Hepatocyte (in vitro differentiated cells): ENCODE measurements around the gene MAPK8IP3. TPM values are rescaled to one million over a fixed set of nuclear protein-coding genes. Genes with fewer than 3 reads are reported as not detected.

Experiments
- DNase-seq: peaks from one replicate; pipeline ENCODE4 v3.0.0-alpha.2; 2016; ENCODE audit warnings: low spot score
- H2AFZ ChIP-seq: fragments of 200-600 bp; sonication (generic); 2 replicates; pipeline ENCODE4 v1.6.0; 2016; ENCODE audit warnings: antibody characterized with exemption, mild to moderate bottlenecking
- H3K27ac ChIP-seq: fragments of 200-600 bp; sonication (generic); 2 replicates; pipeline ENCODE4 v1.5.1; 2016; ENCODE audit warnings: mild to moderate bottlenecking
- H3K27me3 ChIP-seq: fragments of 200-600 bp; sonication (generic); 2 replicates; pipeline ENCODE4 v1.6.1; 2016
- H3K36me3 ChIP-seq: fragments of 200-600 bp; sonication (generic); replicated peaks from 2 replicates; pipeline ENCODE4 v1.5.1; 2016; ENCODE audit warnings: low read depth; ENCODE audit not compliant: insufficient read depth
- H3K4me1 ChIP-seq: fragments of 200-600 bp; sonication (generic); 2 replicates; pipeline ENCODE4 v1.5.1; 2016; ENCODE audit warnings: mild to moderate bottlenecking, moderate library complexity; ENCODE audit not compliant: insufficient read depth
- H3K4me2 ChIP-seq: fragments of 200-600 bp; sonication (generic); 2 replicates; pipeline ENCODE4 v1.6.0; 2016
- H3K4me3 ChIP-seq: fragments of 200-600 bp; sonication (generic); 2 replicates; pipeline ENCODE4 v1.5.1; 2016; ENCODE audit warnings: mild to moderate bottlenecking
- H3K79me2 ChIP-seq: fragments of 200-600 bp; sonication (generic); 2 replicates; pipeline ENCODE4 v1.6.0; 2017; ENCODE audit warnings: mild to moderate bottlenecking
- H3K9me2 ChIP-seq: fragments of 200-600 bp; sonication (generic); replicated peaks from 2 replicates; pipeline ENCODE4 v1.6.0; 2017; ENCODE audit warnings: mild to moderate bottlenecking; ENCODE audit not compliant: insufficient read depth
- H3K9me3 ChIP-seq: fragments of 200-600 bp; sonication (generic); 2 replicates; pipeline ENCODE4 v1.5.1; 2016; ENCODE audit warnings: low read depth, mild to moderate bottlenecking
- H4K20me1 ChIP-seq: fragments of 200-600 bp; sonication (generic); 2 replicates; pipeline ENCODE4 v1.6.0; 2016; ENCODE audit warnings: mild to moderate bottlenecking; ENCODE audit not compliant: insufficient read depth, poor library complexity, severe bottlenecking
- CTCF ChIP-seq: fragments of 200-600 bp; sonication (generic); IDR thresholded peaks from 2 replicates; pipeline ENCODE4 v1.5.1; 2016; ENCODE audit warnings: antibody characterized with exemption, mild to moderate bottlenecking; ENCODE audit not compliant: poor library complexity
- EZH2 ChIP-seq: fragments of 200-600 bp; sonication (generic); IDR thresholded peaks from 2 replicates; pipeline ENCODE4 v1.6.1; 2016; ENCODE audit warnings: antibody characterized with exemption, mild to moderate bottlenecking, borderline replicate concordance
- EZH2phosphoT487 ChIP-seq: fragments of 200-600 bp; sonication (generic); IDR thresholded peaks from one replicate; pipeline ENCODE4 v1.6.1; 2018; ENCODE audit warnings: antibody characterized with exemption, mild to moderate bottlenecking, low read depth, moderate library complexity; ENCODE audit not compliant: unreplicated experiment, severe bottlenecking
- WGBS: methylation state at CpG from one replicate; pipeline ENCODE4 v1.1.6; 2016; ENCODE audit warnings: low lambda C conversion rate; ENCODE audit errors: missing lambda C conversion rate; 5-methylcytosine and 5-hydroxymethylcytosine counted together
- polyA plus RNA-seq: library from polyadenylated mRNA; unstranded; fragments of >200 nt; fragmentation: Nextera tagmentation; extraction: Ambion mirVana; gene quantifications from 2 replicates; pipeline ENCODE4 v1.2.1, GENCODE V29; 2016
- total RNA-seq: library from RNA; depleted of rRNA; stranded (reverse); fragments of >200 nt; gene quantifications from 2 replicates; pipeline ENCODE4 v1.2.3, GENCODE V29; 2014

The MAPK8IP3 gene
- total and polyA plus RNA-seq, 2 experiments from 2014 or later: 42.3 to 44.9 TPM

GRCh38 chr16:1758923-1759322, 52.9 kb downstream of the MAPK8IP3 start:
- Histone ChIP-seq H3K9me2 (no peaks in the 10 kb centered on the region), H3K4me2 (no peak overlapping the region), H3K27ac (no peak overlapping the region), H4K20me1 (peaks cover 3% of the 10 kb centered on the region), H3K9me3 (no peaks in the 10 kb centered on the region), H3K36me3 (no peaks in the 10 kb centered on the region), H3K27me3 (no peaks in the 10 kb centered on the region), H2AFZ (no peak overlapping the region), H3K79me2 (no peaks in the 10 kb centered on the region), H3K4me1 (peaks cover 9% of the 10 kb centered on the region), H3K4me3 (no peak overlapping the region)
- TF ChIP-seq EZH2phosphoT487 (no peak), CTCF (no peak), EZH2 (no peak)
- WGBS: 95% methylated on average over 16 of the region's 18 CpGs
- no peak for DNase-seq

GRCh38 chr16:1759511-1759910, 53.5 kb downstream of the MAPK8IP3 start:
- no peak for TF ChIP-seq CTCF
- TF ChIP-seq EZH2phosphoT487: no peak
- no peak for TF ChIP-seq EZH2
- no peak for DNase-seq
- Histone ChIP-seq H3K9me2 (no peaks in the 10 kb centered on the region), H3K4me1 (peaks cover 9% of the 10 kb centered on the region), H2AFZ (no peak overlapping the region), H3K79me2 (no peaks in the 10 kb centered on the region), H3K4me2 (no peak overlapping the region), H3K36me3 (no peaks in the 10 kb centered on the region), H3K27ac (no peak overlapping the region), H4K20me1 (peaks cover 3% of the 10 kb centered on the region), H3K4me3 (no peak overlapping the region), H3K27me3 (no peaks in the 10 kb centered on the region), H3K9me3 (no peaks in the 10 kb centered on the region)
- 98% methylated on average over 19 of the region's 21 CpGs for whole genome bisulfite sequencing

- H3K79me2 ChIP-seq: no peaks in the 10 kb centered on the region
- H3K36me3 ChIP-seq: no peaks in the 10 kb centered on the region
- DNase-seq: no peak
- H3K27ac ChIP-seq: no peak overlapping the region
- H3K27me3 ChIP-seq: no peaks in the 10 kb centered on the region
- H3K9me3 ChIP-seq: no peaks in the 10 kb centered on the region
- no peak overlapping the region for H3K4me3 ChIP-seq
- H2AFZ ChIP-seq: no peak overlapping the region
- no peak overlapping the region for H3K4me2 ChIP-seq
- H3K4me1 ChIP-seq: peaks cover 9% of the 10 kb centered on the region
- peaks cover 3% of the 10 kb centered on the region for H4K20me1 ChIP-seq
- 95% methylated on average over 15 of the region's 15 CpGs for WGBS
- TF ChIP-seq CTCF (no peak), EZH2phosphoT487 (no peak), EZH2 (no peak)
- H3K9me2 ChIP-seq: no peaks in the 10 kb centered on the region
Measured at GRCh38 chr16:1760911-1761310, 54.9 kb downstream of the MAPK8IP3 start.

- WGBS: 94% methylated on average over 11 of the region's 15 CpGs
Measured at GRCh38 chr16:1761751-1762150, 55.8 kb downstream of the MAPK8IP3 start.

More at GRCh38 chr16:1761751-1762150, 55.8 kb downstream of the MAPK8IP3 start:
- H3K4me1 ChIP-seq: peaks cover 9% of the 10 kb centered on the region
- DNase-seq: no peak
- no peaks in the 10 kb centered on the region for H3K79me2 ChIP-seq
- H3K9me2 ChIP-seq: no peaks in the 10 kb centered on the region
- H3K9me3 ChIP-seq: no peaks in the 10 kb centered on the region
- no peaks in the 10 kb centered on the region for H3K36me3 ChIP-seq
- no peaks in the 10 kb centered on the region for H3K27me3 ChIP-seq
- H3K4me2 ChIP-seq: no peak overlapping the region
- TF ChIP-seq EZH2: no peak
- TF ChIP-seq EZH2phosphoT487: no peak
- no peak for TF ChIP-seq CTCF
- no peak overlapping the region for H2AFZ ChIP-seq
- H3K27ac ChIP-seq: no peak overlapping the region
- H4K20me1 ChIP-seq: peaks cover 3% of the 10 kb centered on the region
- H3K4me3 ChIP-seq: no peak overlapping the region
